Stimulated activated naive B cell treated with anti-CD40 and anti-IgM and Interleukin-4, amounts not matched to agents 10 μg/mL and 1 μg/mL and 100 μg/mL, for 72 hours (primary cell): Measurements from ENCODE around the gene USF2.
A peak's percentile ranks its signal among the peaks of the same experiment; 100 is the strongest.

ENCODE experiments used
- ATAC-seq, 2 donors: fragments of 150-1000 bp; cut with Tn5 transposase; replicated peaks; 2 replicates each; pipeline ENCODE4 v1.10.0; 2021; ENCODE audit warnings: moderate library complexity in 1 of 2
- DNase-seq: peaks from one replicate; pipeline ENCODE4 v3.0.0; 2021
- H3K27ac Mint-ChIP-seq: one replicate; pipeline ENCODE4 v1.8.0; 2022; ENCODE audit warnings: mild to moderate bottlenecking, mixed read lengths
- H3K27me3 Mint-ChIP-seq, 2 donors: one replicate each; pipeline ENCODE4 v1.8.0; 2022; ENCODE audit warnings: mixed read lengths in 2 of 2
- H3K36me3 Mint-ChIP-seq, 2 donors: one replicate each; pipeline ENCODE4 v1.8.0; 2022; ENCODE audit warnings: mixed read lengths in 2 of 2, mild to moderate bottlenecking in 1 of 2
- H3K4me1 Mint-ChIP-seq, 2 donors: one replicate each; pipeline ENCODE4 v1.8.0; 2022; ENCODE audit warnings: mixed read lengths in 2 of 2, mild to moderate bottlenecking in 1 of 2
- H3K4me3 Mint-ChIP-seq, 2 donors: one replicate each; pipeline ENCODE4 v1.8.0; 2022; ENCODE audit warnings: mild to moderate bottlenecking in 2 of 2, mixed read lengths in 2 of 2, moderate library complexity in 1 of 2
- H3K9me3 Mint-ChIP-seq, 2 donors: one replicate each; pipeline ENCODE4 v1.8.0; 2022; ENCODE audit warnings: mixed read lengths in 2 of 2, mild to moderate bottlenecking in 1 of 2

The USF2 gene

DNA sequence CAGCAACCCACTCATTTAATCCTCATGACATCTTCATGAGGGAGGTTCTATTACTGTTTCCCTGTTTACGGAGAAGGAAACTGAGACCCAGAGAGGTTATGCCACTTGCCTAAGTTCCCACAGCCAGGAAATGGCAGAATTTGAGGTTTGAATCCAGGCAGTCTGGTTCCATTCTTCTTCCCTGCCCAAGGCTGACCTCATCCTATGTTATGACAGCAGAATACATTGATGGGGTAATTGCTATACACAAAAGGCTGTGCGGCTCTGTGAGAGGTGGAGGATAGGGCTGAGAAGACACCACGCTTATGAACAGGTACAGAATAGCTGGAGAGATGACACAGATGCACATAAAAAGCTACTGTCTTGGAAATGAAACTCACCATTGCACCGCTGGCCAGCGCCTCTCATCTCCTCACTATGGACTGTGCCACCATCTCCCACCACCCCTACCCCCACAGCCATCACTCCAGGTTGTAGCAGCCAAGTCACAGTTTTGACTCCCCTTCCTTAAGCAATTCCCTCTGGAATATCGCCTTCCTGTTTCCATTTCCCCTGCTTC is 34.7 kb downstream of the USF2 start:
- H3K36me3 Mint-ChIP-seq, result no peaks in the 10 kb centered on the region
- no peak for ATAC-seq
- H3K27ac Mint-ChIP-seq, result no peak overlapping the region
- H3K9me3 Mint-ChIP-seq, result no peaks in the 10 kb centered on the region
- no peak for DNase-seq
- no peaks in the 10 kb centered on the region for H3K27me3 Mint-ChIP-seq
- no peak overlapping the region for H3K4me3 Mint-ChIP-seq
- H3K4me1 Mint-ChIP-seq, result peaks cover 24 to 33% of the 10 kb centered on the region in 2 donors

DNA sequence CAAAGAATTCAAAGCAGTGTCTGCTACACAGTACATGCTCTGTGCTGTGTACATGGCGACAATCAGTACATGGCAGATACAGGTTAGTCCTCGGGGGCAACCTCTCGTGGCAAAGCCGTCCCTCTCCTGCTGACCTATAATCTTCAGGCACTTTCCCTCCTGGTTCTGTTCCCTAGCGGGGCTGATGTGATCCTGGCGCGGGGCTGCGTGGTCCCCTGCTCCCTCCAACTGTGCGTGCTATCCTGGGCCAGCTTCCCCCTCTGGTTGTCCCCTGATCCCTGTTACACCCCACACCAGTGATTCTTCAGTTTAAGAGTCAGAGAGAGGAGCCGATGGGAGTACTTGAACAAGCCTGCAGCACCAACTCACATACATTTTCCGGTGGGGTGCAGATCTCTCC is 35.3 kb downstream of the USF2 start:
- H3K4me3 Mint-ChIP-seq, result no peak overlapping the region

DNA sequence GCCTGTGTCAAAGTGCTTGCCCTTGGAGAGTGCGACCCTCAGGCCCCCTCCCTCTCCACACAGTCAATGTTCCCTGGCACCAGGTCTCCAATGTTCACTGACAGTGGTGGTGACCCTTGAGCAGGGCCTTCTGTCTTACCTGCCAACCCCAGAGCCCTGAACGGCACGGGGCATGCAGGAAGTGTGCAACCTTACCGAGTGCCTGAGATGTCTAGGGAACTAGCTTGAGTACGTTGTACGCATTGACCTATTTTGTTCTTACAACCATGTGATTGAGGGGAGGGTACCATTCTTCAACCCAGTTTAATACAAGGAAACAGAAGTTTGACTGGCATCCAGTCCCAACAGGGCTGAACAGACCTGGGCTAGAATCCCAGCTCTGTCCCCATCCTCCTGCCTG is 36.4 kb downstream of the USF2 start:
- DNase-seq (no peak), ATAC-seq (peak in 1 of 2 donors; percentile 16)
- H3K9me3 Mint-ChIP-seq, result no peaks in the 10 kb centered on the region
- peaks cover 36 to 46% of the 10 kb centered on the region in 2 donors for H3K4me1 Mint-ChIP-seq
- no peak overlapping the region for H3K27ac Mint-ChIP-seq
- H3K36me3 Mint-ChIP-seq, result no peaks in the 10 kb centered on the region
- no peak overlapping the region for H3K4me3 Mint-ChIP-seq
- H3K27me3 Mint-ChIP-seq, result no peaks in the 10 kb centered on the region

More for the DNA sequence above, 35.3 kb downstream of the USF2 start:
- ATAC-seq (no peak), DNase-seq (no peak)
- H3K9me3 Mint-ChIP-seq, result no peaks in the 10 kb centered on the region
- no peaks in the 10 kb centered on the region for H3K27me3 Mint-ChIP-seq
- H3K36me3 Mint-ChIP-seq, result no peaks in the 10 kb centered on the region
- H3K4me1 Mint-ChIP-seq, result peaks cover 28 to 39% of the 10 kb centered on the region in 2 donors
- no peak overlapping the region for H3K27ac Mint-ChIP-seq

DNA sequence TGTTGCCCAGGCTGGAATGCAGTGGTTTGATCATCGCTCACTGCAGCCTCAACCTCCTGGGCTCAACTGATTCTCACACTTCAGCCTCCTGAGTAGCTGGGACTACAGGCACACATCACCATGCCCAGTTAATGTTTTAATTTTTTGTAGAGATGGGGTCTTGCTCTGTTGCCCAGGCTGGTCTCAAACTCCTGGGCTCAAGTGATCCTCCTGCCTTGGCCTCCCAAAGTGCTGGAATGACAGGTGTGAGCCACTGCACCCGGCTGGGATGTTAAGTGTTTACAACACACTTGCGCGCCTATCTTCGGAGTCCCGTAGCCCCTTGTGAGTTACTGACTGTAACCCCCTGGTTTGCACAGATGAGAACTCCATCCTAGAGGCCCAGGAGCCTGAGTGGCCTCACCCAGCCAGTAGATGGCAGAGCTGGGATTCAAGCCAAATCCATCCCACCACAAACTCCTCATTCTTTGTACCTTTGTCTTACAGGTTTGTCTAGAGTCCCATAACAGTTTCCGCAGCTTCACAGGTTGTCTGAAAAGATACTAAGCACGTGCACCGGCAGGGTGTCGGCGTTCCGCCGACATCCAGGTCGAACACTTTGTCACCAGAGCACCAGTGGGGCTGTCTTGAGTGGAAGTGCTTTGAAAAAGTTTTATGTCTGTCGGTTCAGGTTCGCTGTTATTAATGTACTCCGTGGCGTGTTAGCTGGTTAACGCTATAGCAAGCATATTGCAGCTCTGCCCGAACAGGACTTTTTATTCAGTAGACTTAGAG is 37.9 kb downstream of the USF2 start:
- ATAC-seq, result peak; percentile 55 to 63
- H3K4me3 Mint-ChIP-seq, result no peak overlapping the region

DNA sequence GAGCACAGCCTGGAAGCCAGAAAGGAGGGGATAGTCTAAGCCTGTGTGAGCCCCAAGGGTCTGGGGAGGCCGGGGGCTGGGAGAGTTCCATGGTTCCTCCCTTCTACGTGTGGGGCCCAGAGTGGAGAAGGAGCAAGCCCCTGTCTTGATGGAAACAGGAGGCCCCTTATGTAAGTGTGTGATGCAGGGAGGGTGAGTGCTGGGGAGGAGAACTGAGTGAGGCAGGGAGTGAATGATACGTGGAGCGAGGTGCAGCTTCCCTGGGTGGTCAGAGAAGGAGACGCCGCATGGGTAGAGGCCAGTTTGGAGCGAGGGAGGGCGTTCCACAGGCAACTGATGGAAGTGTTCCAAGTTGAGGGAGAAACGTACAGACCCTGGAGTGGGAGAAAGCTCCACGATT is 39.2 kb downstream of the USF2 start:
- Mint-ChIP-seq H3K4me3 (no peak overlapping the region), H3K27me3 (no peaks in the 10 kb centered on the region), H3K27ac (peak overlapping the region; percentile 48)

More for the DNA sequence above, 37.9 kb downstream of the USF2 start:
- no peaks in the 10 kb centered on the region for H3K36me3 Mint-ChIP-seq
- peaks cover 44 to 58% of the 10 kb centered on the region in 2 donors for H3K4me1 Mint-ChIP-seq
- H3K27me3 Mint-ChIP-seq, result no peaks in the 10 kb centered on the region
- no peak for DNase-seq
- H3K27ac Mint-ChIP-seq, result no peak overlapping the region
- no peaks in the 10 kb centered on the region for H3K9me3 Mint-ChIP-seq

DNA sequence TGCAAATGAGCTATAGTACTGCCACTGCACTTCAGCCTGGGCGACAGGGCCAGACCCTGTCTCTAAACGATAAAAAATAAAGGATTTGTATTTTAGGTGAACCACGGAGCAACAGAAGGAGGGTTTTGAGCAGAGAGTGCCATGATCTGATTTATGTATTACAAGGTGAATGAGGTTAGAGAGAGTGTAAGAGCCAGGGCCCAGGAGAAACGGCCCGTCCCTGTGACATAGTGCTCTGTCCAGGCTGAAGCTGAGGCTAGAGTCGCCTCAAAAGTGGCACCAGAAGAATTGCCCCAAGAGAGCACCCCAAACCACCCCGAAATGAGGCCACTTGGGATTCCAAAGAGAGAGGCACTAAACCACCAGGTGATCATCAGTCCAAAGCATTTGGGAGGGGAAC is 40.1 kb downstream of the USF2 start:
- Mint-ChIP-seq H3K4me3 (no peak overlapping the region), H3K27ac (no peak overlapping the region), H3K4me1 (peaks cover 50 to 75% of the 10 kb centered on the region in 2 donors), H3K9me3 (no peaks in the 10 kb centered on the region), H3K27me3 (no peaks in the 10 kb centered on the region), H3K36me3 (no peaks in the 10 kb centered on the region)
- DNase-seq (no peak), ATAC-seq (no peak)

More for the DNA sequence above, 39.2 kb downstream of the USF2 start:
- H3K9me3 Mint-ChIP-seq, result no peaks in the 10 kb centered on the region
- no peaks in the 10 kb centered on the region for H3K36me3 Mint-ChIP-seq
- peaks cover 49 to 68% of the 10 kb centered on the region in 2 donors for H3K4me1 Mint-ChIP-seq
- DNase-seq (no peak), ATAC-seq (no peak)

DNA sequence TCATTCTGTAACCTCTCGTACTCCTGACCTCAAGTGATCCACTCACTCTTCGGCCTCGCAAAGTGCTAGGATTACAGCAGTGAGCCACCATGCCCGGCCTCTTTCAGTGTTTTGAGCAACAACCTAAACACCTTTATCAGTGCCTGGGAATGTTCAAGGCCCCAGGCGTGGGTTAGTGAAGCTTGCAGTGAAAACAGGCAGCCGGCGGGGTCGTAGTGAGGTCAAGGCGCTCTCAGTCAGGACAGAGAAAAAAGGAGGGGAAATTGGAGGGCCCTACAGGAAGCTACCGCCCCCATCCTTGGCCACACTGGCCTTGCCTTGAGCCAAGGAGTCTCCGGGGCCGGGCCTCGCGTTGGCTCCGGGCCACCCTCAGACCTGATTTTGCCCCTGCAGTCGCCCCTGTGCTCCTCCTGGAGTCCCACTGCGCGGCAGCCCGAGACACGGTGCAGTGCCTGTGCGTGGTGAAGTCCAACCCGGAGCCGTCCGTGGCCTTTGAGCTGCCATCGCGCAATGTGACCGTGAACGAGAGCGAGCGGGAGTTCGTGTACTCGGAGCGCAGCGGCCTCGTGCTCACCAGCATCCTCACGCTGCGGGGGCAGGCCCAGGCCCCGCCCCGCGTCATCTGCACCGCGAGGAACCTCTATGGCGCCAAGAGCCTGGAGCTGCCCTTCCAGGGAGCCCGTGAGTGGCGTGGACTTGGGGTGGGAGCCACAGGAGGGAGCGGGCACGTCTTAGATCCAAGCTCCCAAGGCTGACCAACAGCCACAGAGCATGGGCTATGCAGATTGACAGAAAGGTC is 40.9 kb downstream of the USF2 start:
- H3K36me3 Mint-ChIP-seq, result no peaks in the 10 kb centered on the region
- no peak overlapping the region for H3K4me3 Mint-ChIP-seq
- no peaks in the 10 kb centered on the region for H3K27me3 Mint-ChIP-seq
- H3K27ac Mint-ChIP-seq, result no peak overlapping the region
- peaks cover 52 to 81% of the 10 kb centered on the region in 2 donors for H3K4me1 Mint-ChIP-seq
- DNase-seq (no peak), ATAC-seq (no peak)
- no peaks in the 10 kb centered on the region for H3K9me3 Mint-ChIP-seq

DNA sequence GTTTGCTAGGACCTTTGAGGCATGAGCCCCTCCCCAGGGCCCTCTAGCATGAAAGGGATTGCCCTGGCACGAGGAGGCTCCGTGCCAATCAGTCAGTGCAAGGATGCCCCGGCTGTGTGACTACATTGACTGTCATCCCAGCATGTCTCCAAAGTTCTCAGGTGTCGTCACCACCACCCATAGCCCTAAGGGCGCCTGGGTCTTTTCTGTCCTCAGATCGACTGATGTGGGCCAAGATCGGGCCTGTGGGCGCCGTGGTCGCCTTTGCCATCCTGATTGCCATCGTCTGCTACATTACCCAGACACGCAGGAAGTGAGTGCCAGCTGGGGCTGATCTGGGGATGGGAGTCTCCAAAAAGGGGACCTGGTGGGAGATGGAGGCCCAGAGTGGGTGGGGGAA is 41.6 kb downstream of the USF2 start:
- ATAC-seq (no peak), DNase-seq (no peak)
- Mint-ChIP-seq H3K4me3 (no peak overlapping the region), H3K27ac (peak overlapping the region; percentile 71), H3K36me3 (no peaks in the 10 kb centered on the region), H3K27me3 (no peaks in the 10 kb centered on the region), H3K4me1 (peaks cover 50 to 81% of the 10 kb centered on the region in 2 donors), H3K9me3 (no peaks in the 10 kb centered on the region)

DNA sequence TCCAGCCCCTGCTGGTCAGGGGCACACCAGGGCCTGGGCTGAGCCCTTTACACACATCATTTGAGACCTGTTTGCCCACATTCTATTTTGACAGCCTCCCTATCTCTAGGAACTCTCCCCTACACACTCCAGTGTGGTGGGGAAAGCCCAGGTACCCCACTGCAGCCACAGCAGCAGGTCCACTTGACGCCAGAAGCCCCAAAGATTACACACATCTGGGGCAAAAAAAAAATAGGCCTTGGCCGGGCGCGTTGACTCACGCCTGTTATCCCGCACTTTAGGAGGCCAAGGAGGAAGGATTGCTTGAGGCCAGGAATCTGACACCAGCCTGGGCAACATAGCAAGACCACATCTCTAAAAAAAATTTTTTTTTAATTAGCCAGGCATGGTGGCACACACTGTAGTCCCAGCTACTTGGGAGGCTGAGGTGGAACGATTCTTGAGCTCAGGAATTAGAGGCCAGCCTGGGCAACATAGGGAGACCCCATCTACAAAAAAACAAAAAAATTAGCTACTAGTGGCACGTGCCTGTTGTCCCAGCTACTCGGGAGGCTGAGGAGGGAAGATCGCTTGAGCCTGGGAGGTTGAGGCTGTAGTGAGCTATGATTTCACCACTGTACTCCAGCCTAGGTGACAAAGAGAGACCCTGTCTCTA is 42.2 kb downstream of the USF2 start:
- H3K36me3 Mint-ChIP-seq, result no peaks in the 10 kb centered on the region
- ATAC-seq (no peak), DNase-seq (no peak)
- no peaks in the 10 kb centered on the region for H3K9me3 Mint-ChIP-seq
- H3K27me3 Mint-ChIP-seq, result no peaks in the 10 kb centered on the region
- peaks cover 51 to 79% of the 10 kb centered on the region in 2 donors for H3K4me1 Mint-ChIP-seq
- no peak overlapping the region for H3K4me3 Mint-ChIP-seq
- H3K27ac Mint-ChIP-seq, result peak overlapping the region; percentile 57

DNA sequence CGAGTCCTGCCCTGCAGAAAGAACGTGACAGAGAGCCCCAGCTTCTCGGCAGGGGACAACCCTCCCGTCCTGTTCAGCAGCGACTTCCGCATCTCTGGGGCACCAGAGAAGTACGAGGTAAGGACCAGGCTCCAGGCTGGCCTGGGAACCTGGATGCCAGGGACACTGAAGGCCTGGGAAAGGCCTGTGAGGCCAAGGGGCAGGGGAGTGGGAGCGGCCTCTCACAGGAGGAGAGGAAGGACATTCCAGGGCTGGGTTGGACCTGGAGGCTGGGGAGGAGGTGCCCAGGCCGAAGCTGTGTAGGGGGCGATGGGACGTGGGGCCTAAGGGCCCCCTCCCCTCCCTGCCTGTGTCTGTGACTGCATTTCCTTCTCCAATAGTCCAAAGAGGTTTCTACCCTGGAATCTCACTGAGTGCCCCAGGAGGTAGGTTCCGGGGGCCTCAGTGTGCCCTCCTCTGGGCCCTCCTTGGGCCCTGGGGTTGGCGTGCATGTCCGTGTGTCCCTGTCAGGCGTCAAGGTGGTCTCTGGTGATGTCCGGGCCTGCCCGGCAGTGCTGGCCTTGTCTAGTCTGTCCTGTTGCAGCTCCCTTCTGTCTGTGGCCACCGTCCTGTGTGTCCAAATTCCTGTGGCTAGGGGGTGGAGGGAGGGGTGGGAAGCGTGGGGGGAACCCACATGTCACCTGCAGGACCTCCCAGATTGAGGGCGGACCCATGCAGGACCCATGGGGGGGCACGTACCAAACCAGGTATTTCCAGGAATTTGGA is 43.3 kb downstream of the USF2 start:
- ATAC-seq, result no peak

DNA sequence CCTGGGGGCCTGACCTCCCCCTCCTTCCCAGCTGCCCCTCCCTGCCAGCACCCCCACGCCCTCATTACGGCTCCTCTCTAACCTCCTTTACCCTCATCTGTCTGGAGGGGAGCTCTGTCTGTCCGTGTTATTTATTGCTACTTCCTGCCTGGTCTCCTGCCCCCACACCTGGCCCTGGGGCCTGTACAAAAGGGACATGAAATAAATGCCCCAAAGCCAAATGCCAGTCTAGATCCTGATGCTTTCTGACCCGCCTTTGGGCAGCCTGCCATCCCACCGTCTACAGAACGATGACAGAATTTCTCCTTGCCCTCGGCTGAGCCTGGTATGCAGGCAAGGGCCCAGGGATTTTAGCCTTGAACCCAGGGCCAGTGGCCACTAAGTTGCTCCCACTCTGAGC is 44.8 kb downstream of the USF2 start:
- peak overlapping the region; percentile 85 for H3K27ac Mint-ChIP-seq
- ATAC-seq, result no peak

More for the DNA sequence above, 43.3 kb downstream of the USF2 start:
- DNase-seq, result no peak
- H3K36me3 Mint-ChIP-seq, result no peaks in the 10 kb centered on the region
- H3K4me1 Mint-ChIP-seq, result peaks cover 51 to 80% of the 10 kb centered on the region in 2 donors
- no peaks in the 10 kb centered on the region for H3K27me3 Mint-ChIP-seq
- no peak overlapping the region for H3K4me3 Mint-ChIP-seq
- peak overlapping the region; percentile 82 for H3K27ac Mint-ChIP-seq
- H3K9me3 Mint-ChIP-seq, result no peaks in the 10 kb centered on the region

DNA sequence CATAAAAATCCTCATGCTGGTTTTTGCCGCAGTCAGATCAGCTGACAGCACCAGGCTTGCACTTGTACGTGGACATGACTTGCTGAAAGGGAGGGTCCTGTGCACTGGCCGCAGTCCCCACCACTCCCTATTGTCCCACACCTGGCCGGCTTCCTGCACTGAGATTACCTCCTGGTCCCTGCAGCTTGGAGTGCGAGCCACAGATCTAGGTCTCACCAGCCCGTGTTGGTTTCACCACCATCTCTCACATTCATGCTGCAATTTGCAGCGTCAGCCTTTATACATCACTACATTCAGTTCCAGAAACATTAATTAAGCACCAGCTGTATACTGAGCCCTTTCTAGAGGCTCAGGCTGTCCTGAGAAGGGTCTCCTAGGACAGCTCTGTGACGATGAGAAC is 45.3 kb downstream of the USF2 start:
- H3K9me3 Mint-ChIP-seq, result no peaks in the 10 kb centered on the region
- no peak overlapping the region for H3K4me3 Mint-ChIP-seq
- H3K4me1 Mint-ChIP-seq, result peaks cover 51 to 80% of the 10 kb centered on the region in 2 donors
- DNase-seq, result no peak
- H3K27ac Mint-ChIP-seq, result no peak overlapping the region
- H3K36me3 Mint-ChIP-seq, result no peaks in the 10 kb centered on the region
- H3K27me3 Mint-ChIP-seq, result no peaks in the 10 kb centered on the region
- no peak for ATAC-seq

More for the DNA sequence above, 44.8 kb downstream of the USF2 start:
- Mint-ChIP-seq H3K4me3 (no peak overlapping the region), H3K36me3 (no peaks in the 10 kb centered on the region), H3K9me3 (no peaks in the 10 kb centered on the region), H3K27me3 (no peaks in the 10 kb centered on the region), H3K4me1 (peaks cover 51 to 80% of the 10 kb centered on the region in 2 donors)
- no peak for DNase-seq

DNA sequence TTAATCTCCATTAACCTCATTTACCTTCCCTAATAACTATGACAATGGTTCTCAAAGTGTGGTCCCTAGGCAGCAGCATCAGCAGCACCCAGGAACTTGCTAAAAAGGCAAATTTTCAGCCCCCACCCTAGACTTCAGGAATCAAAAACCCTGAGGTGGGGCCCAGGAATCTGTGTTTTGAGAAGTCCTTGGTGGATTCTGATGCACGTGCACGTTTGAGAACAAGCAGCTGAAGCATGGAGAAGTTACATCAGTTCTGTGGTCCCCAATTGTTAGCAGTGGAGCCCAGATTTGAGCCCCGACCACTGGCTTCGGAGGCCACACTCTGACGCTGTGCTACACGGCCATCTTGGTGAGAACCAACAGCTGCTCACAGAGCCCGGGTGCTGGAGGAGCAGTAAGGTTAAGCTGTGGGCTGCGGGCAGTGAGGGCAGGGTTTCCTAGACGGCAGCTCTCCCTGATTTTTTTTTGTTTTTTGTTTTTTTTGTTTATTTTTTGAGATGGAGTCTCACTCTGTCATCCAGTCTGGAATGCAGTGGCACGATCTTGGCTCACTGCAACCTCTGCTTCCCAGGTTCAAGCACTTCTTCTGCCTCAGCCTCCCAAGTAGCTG is 46.2 kb downstream of the USF2 start:
- Mint-ChIP-seq H3K9me3 (no peaks in the 10 kb centered on the region), H3K27me3 (no peaks in the 10 kb centered on the region), H3K4me3 (no peak overlapping the region), H3K4me1 (peaks cover 48 to 83% of the 10 kb centered on the region in 2 donors), H3K27ac (peak overlapping the region; percentile 47), H3K36me3 (no peaks in the 10 kb centered on the region)
- DNase-seq, result no peak
- no peak for ATAC-seq
